ENCODE results near the gene OXCT1. TPM values are rescaled to one million over a fixed set of nuclear protein-coding genes. Genes with fewer than 3 reads are reported as not detected.
A peak's percentile ranks its signal among the peaks of the same experiment; 100 is the strongest.

Gene OXCT1
- total RNA-seq, 2 experiments from 2014 or later: 110 to 117 TPM

- H3K4me1 Mint-ChIP-seq (ENCODE audit: low read depth): peaks cover 8% of the 10 kb centered on the region
- no peaks in the 10 kb centered on the region for H3K9me3 Mint-ChIP-seq
- no peaks in the 10 kb centered on the region for H3K27me3 Mint-ChIP-seq
- H3K36me3 Mint-ChIP-seq: peaks cover 31% of the 10 kb centered on the region
- ChIA-PET CTCF (interaction anchor here (0.6 to 6.1 kb wide), 30 partner anchors 10 to 1895 kb away, joined by 3 to 34 read pairs (median 4); partner anchors contain the start of gene SELENOP), POLR2A (no interaction called here)
- H3K27ac Mint-ChIP-seq: no peak overlapping the region
- intact Hi-C loops (cut with micrococcal nuclease): loop anchor here (1.0 to 5.0 kb wide), 5 partner anchors 91 to 939 kb away; no protein-coding TSS in a partner anchor
- DNase-seq: no peak
- no peak overlapping the region for H3K4me3 Mint-ChIP-seq
Observed at GRCh38 chr5:41843456-41844370, 26.5 kb downstream of the OXCT1 start.

GRCh38 chr5:41842777-41843176 is 27.4 kb downstream of the OXCT1 start:
- no peak overlapping the region for H3K4me3 Mint-ChIP-seq
- CTCF ChIA-PET: interaction anchor here (0.7 to 6.1 kb wide), 15 partner anchors 9 to 937 kb away, joined by 3 to 34 read pairs (median 7); no protein-coding TSS in a partner anchor
- POLR2A ChIA-PET: no interaction called here
- intact Hi-C loops (cut with micrococcal nuclease): loop anchor here (1.0 to 5.0 kb wide), 4 partner anchors 90 to 938 kb away; no protein-coding TSS in a partner anchor
- no peaks in the 10 kb centered on the region for H3K27me3 Mint-ChIP-seq
- no peak for DNase-seq
- H3K9me3 Mint-ChIP-seq: no peaks in the 10 kb centered on the region
- H3K36me3 Mint-ChIP-seq: peaks cover 36% of the 10 kb centered on the region
- H3K4me1 Mint-ChIP-seq (ENCODE audit: low read depth): peaks cover 8% of the 10 kb centered on the region
- H3K27ac Mint-ChIP-seq: no peak overlapping the region

- DNase-seq: no peak
- ChIA-PET POLR2A (no interaction called here), CTCF (interaction anchor here (1.1 to 6.1 kb wide), 2 partner anchors 14 to 216 kb away, joined by 3 to 34 read pairs; no protein-coding TSS in a partner anchor)
- Mint-ChIP-seq H3K9me3 (no peaks in the 10 kb centered on the region), H3K27me3 (no peaks in the 10 kb centered on the region), H3K4me3 (no peak overlapping the region), H3K36me3 (peaks cover 33% of the 10 kb centered on the region), H3K4me1 (ENCODE audit: low read depth) (peaks cover 10% of the 10 kb centered on the region), H3K27ac (no peak overlapping the region)
- intact Hi-C loops (cut with micrococcal nuclease): loop anchor here (5.0 kb wide), 1 partner anchor 89 kb away; no protein-coding TSS in a partner anchor
Observed at GRCh38 chr5:41841325-41841724, 28.9 kb downstream of the OXCT1 start.

GRCh38 chr5:41840251-41840650 is 30.0 kb downstream of the OXCT1 start:
- peaks cover 33% of the 10 kb centered on the region for H3K36me3 Mint-ChIP-seq
- H3K4me3 Mint-ChIP-seq: no peak overlapping the region
- H3K9me3 Mint-ChIP-seq: no peaks in the 10 kb centered on the region
- H3K27ac Mint-ChIP-seq: no peak overlapping the region
- peaks cover 15% of the 10 kb centered on the region for H3K4me1 Mint-ChIP-seq (ENCODE audit: low read depth)
- POLR2A ChIA-PET: no interaction called here
- DNase-seq: no peak
- CTCF ChIA-PET: interaction anchor here (0.7 to 6.1 kb wide), 2 partner anchors 15 to 86 kb away, joined by 3 to 34 read pairs; no protein-coding TSS in a partner anchor
- H3K27me3 Mint-ChIP-seq: no peaks in the 10 kb centered on the region
- intact Hi-C loops (cut with micrococcal nuclease): loop anchor here (5.0 kb wide), 1 partner anchor 88 kb away; no protein-coding TSS in a partner anchor

- Mint-ChIP-seq H3K36me3 (peaks cover 56% of the 10 kb centered on the region), H3K27me3 (no peaks in the 10 kb centered on the region), H3K27ac (no peak overlapping the region), H3K4me3 (no peak overlapping the region), H3K4me1 (ENCODE audit: low read depth) (peaks cover 26% of the 10 kb centered on the region), H3K9me3 (no peaks in the 10 kb centered on the region)
- POLR2A ChIA-PET: interaction anchor here (0.6 kb wide), 1 partner anchor 11 kb away, joined by 4 read pairs; no protein-coding TSS in a partner anchor
- CTCF ChIA-PET: interaction anchor here (0.6 to 2.6 kb wide), 3 partner anchors 18 to 1018 kb away, joined by 3 to 13 read pairs (median 8); no protein-coding TSS in a partner anchor
- no peak for DNase-seq
- intact Hi-C loops (cut with micrococcal nuclease): no loop called here
Observed at GRCh38 chr5:41837793-41838192, 32.4 kb downstream of the OXCT1 start.

GRCh38 chr5:41835645-41836044 is 34.6 kb downstream of the OXCT1 start:
- H3K9me3 Mint-ChIP-seq: no peaks in the 10 kb centered on the region
- H3K36me3 Mint-ChIP-seq: peaks cover 64% of the 10 kb centered on the region
- no peak overlapping the region for H3K27ac Mint-ChIP-seq
- CTCF ChIA-PET: interaction anchor here (0.6 kb wide), 1 partner anchor 11 kb away, joined by 3 read pairs; no protein-coding TSS in a partner anchor
- POLR2A ChIA-PET: no interaction called here
- DNase-seq: peak; percentile 52
- no peak overlapping the region for H3K4me3 Mint-ChIP-seq
- intact Hi-C loops (cut with micrococcal nuclease): no loop called here
- H3K4me1 Mint-ChIP-seq (ENCODE audit: low read depth): peaks cover 43% of the 10 kb centered on the region
- H3K27me3 Mint-ChIP-seq: no peaks in the 10 kb centered on the region

GRCh38 chr5:41834506-41834905 is 35.7 kb downstream of the OXCT1 start:
- Mint-ChIP-seq H3K27me3 (no peaks in the 10 kb centered on the region), H3K36me3 (peaks cover 60% of the 10 kb centered on the region), H3K4me1 (ENCODE audit: low read depth) (peaks cover 41% of the 10 kb centered on the region), H3K27ac (no peak overlapping the region), H3K4me3 (no peak overlapping the region), H3K9me3 (no peaks in the 10 kb centered on the region)
- ChIA-PET POLR2A (no interaction called here), CTCF (interaction anchor here (0.8 to 1.5 kb wide), 2 partner anchors 9 to 223 kb away, joined by 4 to 7 read pairs; no protein-coding TSS in a partner anchor)
- intact Hi-C loops (cut with micrococcal nuclease): no loop called here
- DNase-seq: no peak

- H3K36me3 Mint-ChIP-seq: peaks cover 58% of the 10 kb centered on the region
- peaks cover 35% of the 10 kb centered on the region for H3K4me1 Mint-ChIP-seq (ENCODE audit: low read depth)
- DNase-seq: no peak
- no peaks in the 10 kb centered on the region for H3K27me3 Mint-ChIP-seq
- intact Hi-C loops (cut with micrococcal nuclease): no loop called here
- no peak overlapping the region for H3K4me3 Mint-ChIP-seq
- H3K27ac Mint-ChIP-seq: no peak overlapping the region
- POLR2A ChIA-PET: no interaction called here
- CTCF ChIA-PET: interaction anchor here (2.8 kb wide), 1 partner anchor 11 kb away, joined by 12 read pairs; no protein-coding TSS in a partner anchor
- H3K9me3 Mint-ChIP-seq: no peaks in the 10 kb centered on the region
Observed at GRCh38 chr5:41832430-41832829, 37.8 kb downstream of the OXCT1 start.

- intact Hi-C loops (cut with micrococcal nuclease): no loop called here
- DNase-seq: no peak
- Mint-ChIP-seq H3K27ac (no peak overlapping the region), H3K4me1 (ENCODE audit: low read depth) (peaks cover 33% of the 10 kb centered on the region), H3K4me3 (no peak overlapping the region), H3K36me3 (peaks cover 66% of the 10 kb centered on the region), H3K27me3 (no peaks in the 10 kb centered on the region), H3K9me3 (no peaks in the 10 kb centered on the region)
- CTCF ChIA-PET: interaction anchor here (1.0 to 2.8 kb wide), 2 partner anchors 12 to 25 kb away, joined by 3 to 12 read pairs; no protein-coding TSS in a partner anchor
- POLR2A ChIA-PET: interaction anchor here (1.0 kb wide), 1 partner anchor 73 kb away, joined by 3 read pairs; the partner anchor contains the start of gene RIMOC1
Observed at GRCh38 chr5:41831155-41831554, 39.1 kb downstream of the OXCT1 start.

GRCh38 chr5:41827792-41828191 is 42.4 kb downstream of the OXCT1 start:
- POLR2A ChIA-PET: no interaction called here
- Mint-ChIP-seq H3K27me3 (no peaks in the 10 kb centered on the region), H3K9me3 (no peaks in the 10 kb centered on the region), H3K27ac (no peak overlapping the region), H3K36me3 (peaks cover 59% of the 10 kb centered on the region), H3K4me1 (ENCODE audit: low read depth) (peaks cover 18% of the 10 kb centered on the region), H3K4me3 (no peak overlapping the region)
- no peak for DNase-seq
- intact Hi-C loops (cut with micrococcal nuclease): no loop called here
- CTCF ChIA-PET: no interaction called here

- intact Hi-C loops (cut with micrococcal nuclease): no loop called here
- no peak for DNase-seq
- CTCF ChIA-PET: no interaction called here
- POLR2A ChIA-PET: no interaction called here
- H3K27me3 Mint-ChIP-seq: no peaks in the 10 kb centered on the region
- no peak overlapping the region for H3K27ac Mint-ChIP-seq
- H3K4me3 Mint-ChIP-seq: no peak overlapping the region
- H3K9me3 Mint-ChIP-seq: no peaks in the 10 kb centered on the region
- H3K4me1 Mint-ChIP-seq (ENCODE audit: low read depth): peaks cover 13% of the 10 kb centered on the region
- peaks cover 38% of the 10 kb centered on the region for H3K36me3 Mint-ChIP-seq
Observed at GRCh38 chr5:41822036-41822435, 48.2 kb downstream of the OXCT1 start.

GRCh38 chr5:41821051-41821450 is 49.2 kb downstream of the OXCT1 start:
- Mint-ChIP-seq H3K4me1 (ENCODE audit: low read depth) (peaks cover 13% of the 10 kb centered on the region), H3K27me3 (no peaks in the 10 kb centered on the region), H3K9me3 (no peaks in the 10 kb centered on the region), H3K27ac (no peak overlapping the region), H3K4me3 (no peak overlapping the region), H3K36me3 (peaks cover 38% of the 10 kb centered on the region)
- DNase-seq: no peak
- intact Hi-C loops (cut with micrococcal nuclease): no loop called here
- ChIA-PET POLR2A (no interaction called here), CTCF (no interaction called here)

Measured in activated CD4-positive, alpha-beta memory T cell treated with anti-CD3 and anti-CD28 coated beads for 36 hours (primary cell).